T-cell (primary cell): Measurements from ENCODE around the gene DNASE1L2. TPM values are rescaled to one million over a fixed set of nuclear protein-coding genes. Genes with fewer than 3 reads are reported as not detected.
"Not testable (repeated sequence)": the region's sequence is repeated elsewhere in the genome, so short reads cannot be mapped to it uniquely, and the experiment has no call there.

Experiments used
- ATAC-seq, 4 experiments: fragments of 200-7000 bp in 3 of 4; fragments of 150-1000 bp in 1 of 4; cut with Tn5 transposase; replicated peaks in 1 of 4; 1 replicate in 3 of 4; 2 replicates in 1 of 4; pipeline ENCODE4 v1.10.0; 2021; ENCODE audit warnings: moderate library complexity in 3 of 4, mild to moderate bottlenecking in 2 of 4, moderate number of reproducible peaks in 1 of 4
- CTCF ChIA-PET, 2 donors: fragments of 300-600 bp; sonication (Branson Sonifier 250); formaldehyde crosslinking; loops; one replicate each; lab custom pipeline; 2022; ENCODE audit warnings: antibody characterized with exemption in 2 of 2; lab: Charles Lee
- POLR2A ChIA-PET, 2 donors: fragments of 300-600 bp; sonication (Branson Sonifier 250); formaldehyde crosslinking; loops; one replicate each; lab custom pipeline; 2022; ENCODE audit warnings: antibody characterized with exemption in 2 of 2; lab: Charles Lee
- DNase-seq, 35 experiments: peaks; one replicate each; pipeline versions ENCODE4 v3.0.0 to v3.0.0-alpha.2; 2013 to 2023
- H3K27ac ChIP-seq: one replicate; pipeline ENCODE4 v1.5.1; 2013; ENCODE audit warnings: low read length
- H3K27me3 ChIP-seq, 2 experiments: replicated peaks in 1 of 2; 1 replicate in 1 of 2; 2 replicates in 1 of 2; pipeline versions ENCODE4 v1.6.1 to v1.7.0; 2013; ENCODE audit warnings: low read length in 1 of 2, mixed read lengths in 1 of 2; ENCODE audit not compliant: control insufficient read depth in 2 of 2, insufficient read depth in 2 of 2; ENCODE audit errors: extremely low read depth in 1 of 2
- H3K36me3 ChIP-seq, 2 donors: 1 replicate in 1 of 2; 2 replicates in 1 of 2; pipeline versions ENCODE4 v1.6.1 to v1.7.0; 2013; ENCODE audit warnings: low read length in 1 of 2; ENCODE audit not compliant: control insufficient read depth in 2 of 2, insufficient read depth in 1 of 2; ENCODE audit errors: extremely low read depth in 1 of 2
- H3K4me1 ChIP-seq, 2 experiments: 1 replicate in 1 of 2; 2 replicates in 1 of 2; pipeline versions ENCODE4 v1.6.1 to v1.7.0; 2013; ENCODE audit warnings: low read length in 2 of 2, mixed read lengths in 1 of 2; ENCODE audit not compliant: insufficient read depth in 2 of 2, control insufficient read depth in 1 of 2; ENCODE audit errors: extremely low read depth in 1 of 2
- H3K4me3 ChIP-seq, 2 donors: 1 replicate in 1 of 2; 2 replicates in 1 of 2; pipeline versions ENCODE4 v1.5.1 to v1.7.0; 2013; ENCODE audit warnings: mild to moderate bottlenecking in 2 of 2, low read length in 1 of 2, moderate library complexity in 1 of 2; ENCODE audit not compliant: control insufficient read depth in 1 of 2; ENCODE audit errors: extremely low read depth in 1 of 2
- H3K9me3 ChIP-seq: 2 replicates; pipeline ENCODE4 v1.7.0; 2013
- H3K27ac Mint-ChIP-seq, 2 donors: one replicate each; pipeline ENCODE4 v1.8.0; 2020 to 2021; ENCODE audit warnings: mild to moderate bottlenecking in 2 of 2, mixed read lengths in 2 of 2
- H3K27me3 Mint-ChIP-seq, 2 donors: one replicate each; pipeline ENCODE4 v1.8.0; 2021 to 2022; ENCODE audit warnings: mixed read lengths in 2 of 2
- H3K36me3 Mint-ChIP-seq: one replicate; pipeline ENCODE4 v1.8.0; 2021; ENCODE audit warnings: mixed read lengths
- H3K4me1 Mint-ChIP-seq, 3 donors: one replicate each; pipeline ENCODE4 v1.8.0; 2020 to 2022; ENCODE audit warnings: mixed read lengths in 3 of 3, mild to moderate bottlenecking in 1 of 3
- H3K4me3 Mint-ChIP-seq, 3 donors: one replicate each; pipeline ENCODE4 v1.8.0; 2020 to 2022; ENCODE audit warnings: mild to moderate bottlenecking in 3 of 3, mixed read lengths in 3 of 3, moderate library complexity in 3 of 3
- H3K9me3 Mint-ChIP-seq, 3 donors: one replicate each; pipeline ENCODE4 v1.8.0; 2020 to 2022; ENCODE audit warnings: mixed read lengths in 3 of 3
- WGBS: methylation state at CpG from one replicate; pipeline ENCODE4 v1.1.5; 2013; ENCODE audit warnings: missing lambda C conversion rate; ENCODE audit not compliant: insufficient coverage; 5-methylcytosine and 5-hydroxymethylcytosine counted together
- total RNA-seq, 35 experiments: library from RNA in 6 of 35; stranded (reverse) in 6 of 35; fragments of 120-200 nt in 1 of 35; gene quantifications; one replicate each; pipeline versions ENCODE4 v1.2.1 to v1.2.4 and lab custom pipeline; 2013 to 2026

DNASE1L2 gene
- total RNA-seq, 5 donors from 2014 or later (not counting 1 experiment from before 2014, with no cell fraction given): 0.63 to 3.3 (median 1.9) TPM

GRCh38 chr16:2200313-2200712 lies 35.9 kb upstream of the DNASE1L2 start:
- ATAC-seq (no peak), DNase-seq (no peak)
- ChIA-PET CTCF (no interaction called here), POLR2A (no interaction called here)
- Histone ChIP-seq H3K27ac (no peak overlapping the region), H3K9me3 (no peaks in the 10 kb centered on the region), H3K36me3 (no peaks in the 10 kb centered on the region), H3K27me3 (peaks cover 3 to 37% of the 10 kb centered on the region in 2 experiments), H3K4me1 (peaks cover 0 to 20% of the 10 kb centered on the region in 2 experiments), H3K4me3 (no peak overlapping the region)
- WGBS: 100% methylated on average over 2 of the region's 6 CpGs
- Mint-ChIP-seq H3K9me3 (no peaks in the 10 kb centered on the region), H3K27me3 (peaks cover 6 to 26% of the 10 kb centered on the region in 2 donors), H3K36me3 (no peaks in the 10 kb centered on the region), H3K27ac (no peak overlapping the region), H3K4me3 (no peak overlapping the region), H3K4me1 (peaks cover 6 to 9% (median 8%) of the 10 kb centered on the region in 3 donors)

GRCh38 chr16:2203119-2203688 lies 33.0 kb upstream of the DNASE1L2 start:
- Mint-ChIP-seq H3K27ac (peak overlapping the region in 1 of 2 donors; percentile 61), H3K4me1 (peaks cover 21 to 23% (median 22%) of the 10 kb centered on the region in 3 donors), H3K4me3 (peak overlapping the region; percentile 60 to 80 (median 78)), H3K27me3 (peaks cover 2 to 15% of the 10 kb centered on the region in 2 donors)
- H3K9me3 ChIP-seq, H3K4me3 ChIP-seq, H3K27ac ChIP-seq, DNase-seq, H3K36me3 Mint-ChIP-seq, H3K9me3 Mint-ChIP-seq, CTCF ChIA-PET, ATAC-seq, POLR2A ChIA-PET: not testable (repeated sequence)
- Histone ChIP-seq H3K27me3 (peaks cover 3 to 16% of the 10 kb centered on the region in 2 experiments), H3K4me1 (peaks cover 4 to 24% of the 10 kb centered on the region in 2 experiments), H3K36me3 (peaks cover 0 to 13% of the 10 kb centered on the region in 2 donors)
- 100% methylated on average over 1 of the region's 8 CpGs for WGBS

GRCh38 chr16:2204416-2205103 lies 31.7 kb upstream of the DNASE1L2 start:
- CTCF ChIA-PET: no interaction called here
- Mint-ChIP-seq H3K27ac (peak overlapping the region; percentile 44 to 87), H3K9me3 (no peaks in the 10 kb centered on the region), H3K36me3 (peaks cover 6% of the 10 kb centered on the region), H3K4me1 (peaks cover 21 to 23% (median 22%) of the 10 kb centered on the region in 3 donors), H3K4me3 (peak overlapping the region; percentile 69 to 80 (median 78)), H3K27me3 (peaks cover 0 to 6% of the 10 kb centered on the region in 2 donors)
- POLR2A ChIA-PET: no interaction called here
- Histone ChIP-seq H3K36me3 (peaks cover 5 to 26% of the 10 kb centered on the region in 2 donors), H3K4me3 (peak overlapping the region; percentile 55 to 87), H3K27me3 (peaks cover 0 to 5% of the 10 kb centered on the region in 2 experiments), H3K4me1 (peaks cover 4 to 24% of the 10 kb centered on the region in 2 experiments), H3K9me3 (no peaks in the 10 kb centered on the region), H3K27ac (peak overlapping the region; percentile 90)
- DNase-seq (no peak), ATAC-seq (no peak)
- WGBS: 89% methylated on average over 10 of the region's 13 CpGs

- peak within 1 kb of the TSS; percentile 87 to 92 for H3K27ac Mint-ChIP-seq
- DNase-seq (peak; percentile 81 to 97 (median 90)), ATAC-seq (peak; percentile 82 to 91 (median 84))
- Histone ChIP-seq H3K9me3 (no peaks in the 10 kb centered on the region), H3K27ac (peak within 1 kb of the TSS; percentile 90), H3K4me3 (peak within 1 kb of the TSS; percentile 55 to 87), H3K36me3 (peaks cover 5 to 29% of the 10 kb centered on the region in 2 donors), H3K4me1 (peaks cover 4 to 24% of the 10 kb centered on the region in 2 experiments), H3K27me3 (no peaks in the 10 kb centered on the region)
- H3K9me3 Mint-ChIP-seq: no peaks in the 10 kb centered on the region
- H3K27me3 Mint-ChIP-seq: peaks cover 0 to 1% of the 10 kb centered on the region in 2 donors
- H3K36me3 Mint-ChIP-seq: peaks cover 6% of the 10 kb centered on the region
- peak within 1 kb of the TSS; percentile 76 to 80 (median 78) for H3K4me3 Mint-ChIP-seq
- CTCF ChIA-PET: interaction anchor here in 1 of 2 donors (1.0 kb wide), 1 partner anchor 50 kb away, joined by 3 read pairs; no protein-coding TSS in a partner anchor
- under 1% methylated on average over 80 of the region's 93 CpGs for WGBS
- POLR2A ChIA-PET: interaction anchor here in 1 of 2 donors (0.5 kb wide), 1 partner anchor 874 kb away, joined by 3 read pairs; no protein-coding TSS in a partner anchor
- H3K4me1 Mint-ChIP-seq: peaks cover 21 to 23% (median 22%) of the 10 kb centered on the region in 3 donors
Observed at GRCh38 chr16:2205104-2205966, 30.9 kb upstream of the DNASE1L2 start, which contains the start of gene MLST8. MLST8 (plus strand) TSS chr16:2205454; CDS start chr16:2206086, 632 bp downstream.

- H3K4me1 Mint-ChIP-seq: peaks cover 21 to 23% (median 22%) of the 10 kb centered on the region in 3 donors
- Histone ChIP-seq H3K4me1 (peaks cover 4 to 24% of the 10 kb centered on the region in 2 experiments), H3K9me3 (no peaks in the 10 kb centered on the region), H3K4me3 (peak overlapping the region; percentile 55 to 87), H3K27ac (peak overlapping the region; percentile 62), H3K27me3 (no peaks in the 10 kb centered on the region), H3K36me3 (peaks cover 5 to 29% of the 10 kb centered on the region in 2 donors)
- H3K27ac Mint-ChIP-seq: peak overlapping the region; percentile 76 to 86
- peaks cover 6% of the 10 kb centered on the region for H3K36me3 Mint-ChIP-seq
- 21% methylated on average over 15 of the region's 16 CpGs for WGBS
- ATAC-seq: peak in 1 of 4 experiments; percentile 5
- H3K9me3 Mint-ChIP-seq: no peaks in the 10 kb centered on the region
- POLR2A ChIA-PET: interaction anchor here in 1 of 2 donors (0.5 kb wide), 1 partner anchor 875 kb away, joined by 3 read pairs; no protein-coding TSS in a partner anchor
- DNase-seq: no peak
- peak overlapping the region; percentile 69 to 78 (median 73) for H3K4me3 Mint-ChIP-seq
- no peaks in the 10 kb centered on the region for H3K27me3 Mint-ChIP-seq
- CTCF ChIA-PET: interaction anchor here in 1 of 2 donors (1.0 kb wide), 1 partner anchor 51 kb away, joined by 3 read pairs; no protein-coding TSS in a partner anchor
Observed at GRCh38 chr16:2205967-2206313, 30.3 kb upstream of the DNASE1L2 start.
